GM21381 (cell line): ENCODE measurements around the gene SLC9A1.
"Not testable (repeated sequence)": the region's sequence is repeated elsewhere in the genome, so short reads cannot be mapped to it uniquely, and the experiment has no call there.

ENCODE experiments used
- ATAC-seq: cut with Tn5 transposase; IDR thresholded peaks from one replicate; pipeline ENCODE4 v1.9.1; 2021; ENCODE audit warnings: mild to moderate bottlenecking, moderate library complexity; ENCODE audit not compliant: unreplicated experiment

SLC9A1 gene

GRCh38 chr1:27135541-27136235, 19.2 kb downstream of the SLC9A1 start:
- ATAC-seq: no peak

- ATAC-seq: no peak
Measured at GRCh38 chr1:27133991-27134390, 20.9 kb downstream of the SLC9A1 start.

- ATAC-seq: no peak
Measured at GRCh38 chr1:27133158-27133557, 21.8 kb downstream of the SLC9A1 start.

- no peak for ATAC-seq
Measured at GRCh38 chr1:27132624-27133023, 22.3 kb downstream of the SLC9A1 start.

- no peak for ATAC-seq
Measured at GRCh38 chr1:27132147-27132546, 22.8 kb downstream of the SLC9A1 start.

- no peak for ATAC-seq
Measured at GRCh38 chr1:27130798-27131197, 24.1 kb downstream of the SLC9A1 start.

- no peak for ATAC-seq
Measured at GRCh38 chr1:27129225-27129624, 25.7 kb downstream of the SLC9A1 start.

- no peak for ATAC-seq
Measured at GRCh38 chr1:27127419-27127818, 27.5 kb downstream of the SLC9A1 start.

- ATAC-seq: no peak
Measured at GRCh38 chr1:27126391-27126790, 28.5 kb downstream of the SLC9A1 start.

GRCh38 chr1:27125125-27125524, 29.8 kb downstream of the SLC9A1 start:
- ATAC-seq: not testable (repeated sequence)

GRCh38 chr1:27124405-27124804, 30.5 kb downstream of the SLC9A1 start:
- ATAC-seq: no peak

- no peak for ATAC-seq
Measured at GRCh38 chr1:27122652-27123051, 32.3 kb downstream of the SLC9A1 start.

GRCh38 chr1:27120854-27121253, 34.1 kb downstream of the SLC9A1 start:
- ATAC-seq: no peak

- ATAC-seq: no peak
Measured at GRCh38 chr1:27118440-27118689, 36.6 kb downstream of the SLC9A1 start.

GRCh38 chr1:27117733-27118439, 37.0 kb downstream of the SLC9A1 start:
- ATAC-seq: no peak

GRCh38 chr1:27116697-27117096, 38.2 kb downstream of the SLC9A1 start:
- no peak for ATAC-seq

GRCh38 chr1:27116232-27116631, 38.7 kb downstream of the SLC9A1 start:
- ATAC-seq: no peak

GRCh38 chr1:27114546-27114945, 40.4 kb downstream of the SLC9A1 start:
- no peak for ATAC-seq

- ATAC-seq: no peak
Measured at GRCh38 chr1:27113861-27114260, 41.1 kb downstream of the SLC9A1 start.

- ATAC-seq: peak; percentile 80
Measured at GRCh38 chr1:27111626-27112573, 43.0 kb downstream of the SLC9A1 start.

GRCh38 chr1:27109103-27109822, 45.7 kb downstream of the SLC9A1 start:
- no peak for ATAC-seq
